ENCODE results near the gene ARFGAP2. TPM values are rescaled to one million over a fixed set of nuclear protein-coding genes. Genes with fewer than 3 reads are reported as not detected.

The ARFGAP2 gene
- total and polyA plus RNA-seq, 2 donors (not counting 3 experiments of a cell fraction or from before 2014, with no cell fraction given), result 78.9 to 108 TPM

GRCh38 chr11:47171856-47172255 lies 4.8 kb downstream of the ARFGAP2 start:
- intact Hi-C loops (cut with micrococcal nuclease), result no loop called here
- CTCF ChIA-PET, result interaction anchor here (0.8 to 2.5 kb wide), 4 partner anchors 11 to 183 kb away, joined by 3 to 11 read pairs (median 6); no protein-coding TSS in a partner anchor
- POLR2A ChIA-PET, result no interaction called here

More at GRCh38 chr11:47171856-47172255, 4.8 kb downstream of the ARFGAP2 start:
- Histone ChIP-seq H3K4me1 (ENCODE audit: control insufficient read depth, extremely low read depth, insufficient read depth, low read length) (peaks cover 10% of the 10 kb centered on the region), H3K9ac (replicated peaks; ENCODE audit: extremely low read depth, insufficient read depth, low read length) (no peak overlapping the region), H3K4me2 (ENCODE audit: insufficient read depth, low read length) (no peak overlapping the region), H3K4me3 (replicated peaks in 1 of 3; ENCODE audit: insufficient read depth in 1 of 3, low read depth in 1 of 3, low read length in 3 of 3) (no peak overlapping the region), H3K36me3 (ENCODE audit: control insufficient read depth in 2 of 2, extremely low read depth in 1 of 2, insufficient read depth in 2 of 2, low read length in 2 of 2) (peaks cover 14 to 51% of the 10 kb centered on the region in 2 experiments), H3K9me1 (replicated peaks; ENCODE audit: control insufficient read depth, extremely low read depth, insufficient read depth, low read length) (no peaks in the 10 kb centered on the region), H3K9me3 (replicated peaks; ENCODE audit: control insufficient read depth, insufficient read depth, low read length) (no peaks in the 10 kb centered on the region), H3K79me2 (ENCODE audit: control insufficient read depth, insufficient read depth, low read length) (peaks cover 54% of the 10 kb centered on the region), H4K20me1 (replicated peaks; ENCODE audit: control insufficient read depth, extremely low read depth, insufficient read depth, low read length) (no peaks in the 10 kb centered on the region), H3K27me3 (ENCODE audit: control insufficient read depth in 2 of 2, insufficient read depth in 2 of 2, low read length in 2 of 2) (no peaks in the 10 kb centered on the region), H3K27ac (ENCODE audit: insufficient read depth, low read depth, low read length) (no peak overlapping the region), H2AFZ (ENCODE audit: low read depth, low read length) (no peak overlapping the region)
- DNase-seq (ENCODE audit: low read depth, low spot score), result no peak
- dilution Hi-C loops (cut with MboI; ENCODE audit: extremely low pct_ligation_motif_present, low sequenced_read_pairs), result no loop called here
- no peak for TF ChIP-seq POLR2AphosphoS5 (IDR thresholded peaks at IDR 0.05; ENCODE audit: insufficient read depth, low read depth, low read length)
- no peak for TF ChIP-seq EZH2 (IDR thresholded peaks at IDR 0.05; ENCODE audit: borderline replicate concordance, low read depth, low read length, severe bottlenecking)
- TF ChIP-seq MYC (IDR thresholded peaks at IDR 0.05; ENCODE audit: low read depth, low read length), result no peak
- no peak for TF ChIP-seq FOS (IDR thresholded peaks at IDR 0.05; ENCODE audit: borderline replicate concordance, insufficient read depth, low read length)
- TF ChIP-seq, protein P1, sequence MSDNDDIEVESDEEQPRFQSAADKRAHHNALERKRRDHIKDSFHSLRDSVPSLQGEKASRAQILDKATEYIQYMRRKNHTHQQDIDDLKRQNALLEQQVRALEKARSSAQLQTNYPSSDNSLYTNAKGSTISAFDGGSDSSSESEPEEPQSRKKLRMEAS (IDR thresholded peaks at IDR 0.05; ENCODE audit: insufficient read depth, insufficient read length), result no peak
- TF ChIP-seq POLR2A (IDR thresholded peaks at IDR 0.05; ENCODE audit: low read depth, low read length), result no peak
- TF ChIP-seq GATA2 (IDR thresholded peaks at IDR 0.05; ENCODE audit: insufficient read depth, insufficient read length, low read depth, low read length), result no peak
- TF ChIP-seq JUN (IDR thresholded peaks at IDR 0.05; ENCODE audit: borderline replicate concordance, insufficient read depth, insufficient read length, low read depth), result no peak
- no peak for TF ChIP-seq CTCF (IDR thresholded peaks at IDR 0.05; ENCODE audit: extremely low read depth in 1 of 2, insufficient read depth in 1 of 2, low read depth in 1 of 2, low read length in 2 of 2)
- no peak for FAIRE-seq
- no TSS peak for BruUV-seq (replicated peaks)
